Activated CD4-positive, CD25-positive, alpha-beta regulatory T cell (primary cell): ENCODE results near the gene HACD2.

Experiments used
- DNase-seq, 4 experiments: peaks; one replicate each; lab custom pipeline; 2025; lab: John Stamatoyannopoulos, UW

Gene HACD2

DNA sequence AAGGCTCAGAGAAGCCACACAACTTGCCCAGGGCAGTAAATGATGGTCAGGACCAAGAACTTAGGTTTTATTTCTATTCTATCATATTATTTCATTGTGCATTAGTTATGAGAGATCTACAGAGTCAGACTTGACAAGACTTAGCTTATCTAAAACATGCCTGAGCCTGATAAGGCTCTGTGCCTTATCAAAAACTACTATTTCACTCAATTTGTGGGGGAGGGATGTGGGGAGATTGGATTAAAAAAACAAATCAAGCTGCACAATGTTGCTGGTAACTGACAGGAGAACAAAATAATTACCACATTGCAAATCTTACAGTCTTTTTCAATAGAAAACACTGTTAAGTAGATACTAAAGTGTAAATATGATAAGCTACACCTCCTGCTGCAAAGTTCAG, 16.0 kb downstream of the HACD2 start:
- no peak for DNase-seq

DNA sequence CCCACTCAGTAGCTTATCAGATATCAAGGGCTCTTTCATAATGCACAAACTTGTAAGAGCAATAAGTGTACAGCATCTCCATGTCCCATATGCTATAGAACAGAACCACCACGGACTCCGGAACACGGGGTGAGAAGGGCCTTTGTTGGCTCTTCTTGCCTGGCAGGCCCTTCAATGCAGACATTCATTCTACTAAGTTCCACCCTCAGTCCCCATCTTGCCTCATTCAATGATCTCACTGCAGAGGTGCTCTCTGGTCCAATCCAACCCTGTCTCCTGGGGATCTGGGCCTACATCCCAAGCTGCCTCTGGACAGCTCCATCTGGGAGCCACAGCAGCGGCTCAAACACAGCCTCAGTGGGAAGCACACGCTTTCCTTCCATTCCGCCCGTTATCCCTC, 16.8 kb downstream of the HACD2 start:
- DNase-seq, result no peak

DNA sequence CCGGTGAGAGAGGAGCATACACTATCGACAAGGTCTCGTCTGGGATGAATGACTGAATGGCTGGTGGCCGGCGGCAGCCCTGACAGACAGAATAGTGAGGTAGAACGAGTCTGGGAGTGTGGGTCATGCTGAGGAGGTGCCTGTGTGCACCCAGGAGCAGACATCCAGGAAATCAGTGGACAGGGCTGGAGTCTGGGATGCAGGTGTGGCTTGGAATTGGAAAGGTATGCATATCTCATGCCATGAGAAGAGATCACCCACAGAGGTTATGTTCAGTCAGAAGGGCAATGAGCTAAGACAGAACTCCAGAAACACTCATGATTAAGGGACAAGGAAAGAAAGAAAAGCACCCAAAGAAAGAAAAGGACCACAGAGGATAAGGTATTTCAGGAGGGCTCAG, 20.8 kb downstream of the HACD2 start:
- no peak for DNase-seq

- DNase-seq, result no peak
Measured at GRCh38 chr3:123562547-123562946, 22.3 kb downstream of the HACD2 start.

DNA sequence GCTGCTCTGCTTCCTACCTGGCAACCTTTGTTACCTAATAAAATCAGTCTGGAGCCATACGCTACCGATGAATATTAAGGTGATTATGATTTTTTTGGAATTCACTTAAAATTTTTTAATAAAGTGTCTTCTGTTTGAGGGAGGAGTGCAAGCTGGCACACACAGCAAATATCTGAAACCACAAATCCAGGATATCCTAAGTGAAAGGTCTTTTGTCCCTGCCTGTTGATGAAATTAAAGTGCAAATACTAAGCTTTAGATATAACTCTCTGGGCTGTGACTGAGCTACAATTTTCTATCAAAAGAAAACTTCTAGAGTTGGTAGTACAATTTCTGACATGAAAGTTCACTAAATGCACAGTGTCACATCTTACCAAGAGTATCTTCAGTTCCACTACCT, 23.7 kb downstream of the HACD2 start:
- no peak for DNase-seq

- DNase-seq, result no peak
Measured at GRCh38 chr3:123559040-123559861, 25.6 kb downstream of the HACD2 start.

- DNase-seq, result no peak
Measured at GRCh38 chr3:123553536-123553935, 31.3 kb downstream of the HACD2 start.

DNA sequence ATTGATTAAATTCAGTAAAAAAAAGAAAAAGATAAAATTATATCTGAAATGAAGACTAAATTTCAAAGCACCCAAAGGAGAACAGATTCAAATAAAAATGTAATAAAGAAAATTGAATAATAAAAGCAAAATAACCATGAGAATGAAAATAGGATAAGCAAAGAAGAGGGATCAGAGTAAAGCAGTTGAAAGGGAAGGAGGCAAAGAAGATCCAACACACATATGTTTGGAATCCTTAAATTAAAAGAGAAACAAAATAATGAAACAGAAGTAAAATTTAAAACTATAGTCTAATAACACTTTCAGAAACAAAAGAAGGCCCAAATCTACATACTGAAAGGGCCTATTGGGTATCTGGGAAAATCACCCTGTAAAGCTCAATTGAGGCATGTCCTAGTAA, 32.1 kb downstream of the HACD2 start:
- DNase-seq, result no peak

DNA sequence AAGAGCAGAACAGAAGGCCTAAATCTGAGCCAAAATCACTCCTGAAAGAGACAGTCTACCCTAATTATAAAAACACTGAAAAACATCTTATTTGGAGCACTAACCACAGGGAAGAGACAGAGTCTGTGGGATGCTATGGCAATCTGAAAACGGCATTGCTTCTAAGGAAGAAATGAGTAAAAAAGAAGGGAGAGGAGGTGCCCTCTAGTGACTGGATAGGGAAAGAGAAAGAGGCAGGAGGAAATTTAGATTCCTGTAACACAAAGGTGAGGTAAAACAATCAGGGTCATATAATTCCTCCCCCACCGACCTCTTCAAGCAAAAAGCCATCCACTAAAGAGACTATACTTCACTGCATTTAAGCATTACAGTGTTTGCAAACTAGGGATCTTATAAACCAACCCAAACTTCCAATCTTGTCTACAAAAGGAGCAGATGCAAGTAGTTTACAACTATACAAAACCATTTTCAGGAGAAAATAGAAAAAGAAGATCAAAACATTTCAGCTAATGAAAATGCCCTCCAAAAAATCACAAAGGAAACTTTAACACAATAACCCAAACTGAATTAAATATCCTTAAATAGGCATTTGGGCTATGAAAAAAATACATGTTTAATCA, 32.6 kb downstream of the HACD2 start:
- no peak for DNase-seq

GRCh38 chr3:123547881-123548519, 36.9 kb downstream of the HACD2 start:
- DNase-seq, result no peak

GRCh38 chr3:123546133-123546755, 38.6 kb downstream of the HACD2 start:
- DNase-seq, result no peak

DNA sequence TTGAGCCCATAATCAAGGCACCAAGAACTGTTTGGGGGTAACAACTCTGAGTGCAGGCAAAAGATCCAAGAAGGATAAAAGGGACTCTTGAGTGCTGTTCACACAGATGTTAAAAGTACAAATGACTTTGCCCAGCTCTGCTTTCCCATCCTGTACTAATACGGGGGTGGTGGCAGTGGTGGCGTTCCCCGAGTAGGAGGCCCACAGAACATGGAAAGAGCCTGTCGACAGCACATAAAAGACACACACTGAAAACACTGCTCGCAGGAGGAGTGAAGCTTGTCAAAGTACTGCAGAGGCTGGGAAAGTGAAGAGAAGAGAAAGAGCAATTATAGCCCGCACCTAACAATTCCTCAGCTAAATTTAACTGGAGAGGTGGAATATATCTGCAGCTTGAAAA, 40.9 kb downstream of the HACD2 start:
- DNase-seq, result no peak

DNA sequence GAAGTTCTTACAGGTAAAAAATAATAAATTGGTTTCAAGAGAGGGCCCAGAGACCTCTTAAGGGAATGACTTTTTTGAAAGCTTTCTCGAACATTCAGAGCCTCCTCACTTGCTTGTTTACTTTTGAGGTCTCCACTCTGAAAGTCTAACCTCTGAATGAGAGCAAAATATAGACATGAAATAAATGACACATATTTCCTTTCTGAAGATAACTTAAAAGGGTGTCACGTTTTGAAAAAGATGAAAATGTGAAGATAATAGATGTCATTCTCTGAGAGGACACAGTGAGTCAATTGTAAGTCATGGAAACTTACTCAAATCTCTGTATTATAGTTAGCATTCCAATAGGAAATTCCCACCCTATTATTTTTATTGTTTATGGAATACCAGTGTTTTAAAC, 44.6 kb downstream of the HACD2 start:
- DNase-seq, result no peak

DNA sequence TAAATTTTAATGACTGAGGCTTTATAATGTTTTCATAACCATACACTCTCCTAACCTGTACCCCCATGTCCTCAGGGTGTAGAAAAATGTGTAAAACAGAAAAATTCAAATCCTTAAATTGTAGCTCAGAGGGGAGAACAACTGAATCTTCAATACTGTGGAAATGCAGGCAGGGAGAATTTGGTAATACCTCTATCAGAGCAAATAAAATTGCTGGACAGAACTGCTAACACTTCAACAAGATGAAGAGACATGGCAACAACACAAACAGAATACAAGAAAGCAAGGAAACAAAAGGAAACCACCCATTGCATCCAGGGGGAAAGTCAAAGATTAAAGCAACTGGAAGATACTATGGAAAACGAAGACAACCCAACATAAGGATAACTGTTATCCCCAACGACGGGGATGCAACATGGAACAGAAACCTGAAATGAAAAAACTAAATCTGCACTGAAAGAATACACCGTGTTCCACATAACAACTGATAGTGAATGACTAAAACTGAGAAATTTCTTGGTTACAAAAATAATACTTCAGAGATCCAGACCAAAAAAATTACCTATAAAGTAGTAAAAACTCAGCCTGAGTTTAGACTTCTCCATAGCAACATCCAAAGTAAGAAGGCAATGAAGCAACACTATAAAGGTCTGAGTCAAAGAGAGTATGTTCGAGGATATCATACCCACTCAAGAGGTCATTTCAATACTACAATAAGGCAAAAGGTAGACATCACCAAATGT, 48.5 kb downstream of the HACD2 start:
- DNase-seq, result no peak

DNA sequence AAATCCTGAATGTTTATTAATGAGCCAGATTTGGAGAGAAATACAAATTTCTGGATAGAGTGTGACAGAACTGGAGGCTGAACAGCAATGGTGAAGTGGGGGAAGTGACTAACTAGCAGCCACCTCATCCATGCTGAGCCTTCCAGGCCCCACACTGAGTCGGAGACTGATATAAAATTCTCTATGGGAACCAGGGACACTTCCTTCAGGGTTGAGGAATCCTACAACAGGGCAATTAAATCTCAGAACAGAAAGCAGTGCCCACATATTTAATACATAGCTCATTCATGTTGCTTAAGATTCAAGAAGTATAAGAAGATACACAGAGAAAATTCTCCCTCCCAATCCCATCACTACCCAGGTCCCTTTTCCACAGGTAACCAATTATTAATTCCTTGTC, 49.3 kb downstream of the HACD2 start:
- DNase-seq, result no peak

DNA sequence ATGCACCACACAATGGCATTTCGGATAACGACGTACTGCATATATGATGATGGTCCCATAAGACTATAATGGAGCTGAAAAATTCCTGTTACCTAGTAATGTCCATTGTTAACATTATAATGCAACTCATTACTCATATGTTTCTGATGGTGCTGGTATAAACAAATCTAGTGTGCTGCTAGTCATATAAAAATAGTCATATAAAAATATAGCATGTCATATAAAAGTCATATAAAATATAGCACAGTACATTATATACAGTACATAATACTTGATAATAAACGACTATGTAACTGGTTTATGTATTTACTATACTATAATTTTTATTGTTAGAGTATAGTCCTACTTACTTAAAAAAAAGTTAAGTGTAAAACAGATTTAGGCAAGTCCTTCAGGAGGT, 50.6 kb downstream of the HACD2 start:
- no peak for DNase-seq

DNA sequence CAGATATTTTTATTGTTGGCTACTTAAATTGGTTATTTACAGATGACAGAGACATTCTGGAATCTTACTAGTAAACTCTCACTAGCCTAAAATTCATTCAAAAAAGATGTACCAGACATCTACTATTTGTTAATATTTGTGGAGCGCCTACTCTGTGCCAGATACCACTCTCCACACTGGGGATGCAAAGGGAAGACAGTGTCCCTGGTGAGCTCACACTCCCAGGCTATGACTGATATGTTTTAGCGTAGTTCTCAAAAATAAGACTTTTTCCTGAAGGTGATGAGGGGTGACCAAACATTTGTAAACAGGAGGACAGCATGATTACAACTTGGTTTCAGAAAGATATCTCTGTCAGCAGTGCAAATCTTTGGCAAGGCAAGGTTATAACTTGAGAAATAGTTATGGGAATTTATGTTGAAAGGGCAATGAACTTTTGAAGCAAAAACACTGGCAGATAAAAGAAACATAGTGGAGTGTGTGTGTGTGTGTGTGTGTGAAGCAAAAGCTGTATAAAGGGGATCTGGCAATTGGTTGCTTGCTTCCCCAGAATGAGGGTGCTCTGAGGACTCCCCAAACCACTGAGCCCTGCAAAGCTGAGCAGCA, 51.2 kb downstream of the HACD2 start:
- no peak for DNase-seq

DNA sequence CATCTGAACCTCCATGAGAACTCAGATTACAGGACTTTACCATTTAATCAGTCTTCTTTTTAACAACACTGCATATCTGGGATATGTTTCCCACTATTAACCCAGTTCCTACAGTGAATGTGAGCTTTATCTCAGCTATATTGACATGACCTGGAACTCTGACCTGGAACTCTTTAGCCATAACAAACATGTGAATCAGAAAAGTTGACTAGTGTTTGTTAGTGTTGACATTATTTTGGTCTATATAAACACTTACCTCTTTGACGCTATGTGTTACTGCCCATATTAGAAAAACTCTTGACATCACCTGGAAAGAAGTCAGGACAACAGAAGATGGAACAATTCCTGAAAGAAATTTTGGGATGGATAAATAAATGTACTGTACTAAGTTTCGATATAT, 56.7 kb downstream of the HACD2 start:
- DNase-seq, result no peak

GRCh38 chr3:123527046-123527445, 57.8 kb downstream of the HACD2 start:
- DNase-seq, result no peak

DNA sequence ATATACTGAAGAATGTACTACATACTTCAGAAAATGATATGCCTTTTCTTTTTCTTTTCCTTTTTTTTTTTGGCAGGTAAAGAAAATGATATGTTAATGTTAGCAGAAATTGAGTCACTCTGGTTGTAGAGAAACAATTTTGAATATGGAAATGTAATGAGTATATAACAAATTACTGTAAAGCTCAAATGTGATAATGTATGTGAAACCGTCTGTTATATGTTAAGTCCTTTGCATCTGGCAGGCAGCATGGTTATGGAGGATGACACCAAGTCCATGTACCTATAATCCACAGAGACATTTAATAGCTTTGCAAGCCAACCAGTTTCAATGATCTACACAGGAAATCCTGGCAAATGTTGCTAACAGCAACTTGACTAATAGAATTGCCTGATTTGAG, 58.4 kb downstream of the HACD2 start:
- DNase-seq, result no peak

GRCh38 chr3:123525433-123525832, 59.4 kb downstream of the HACD2 start:
- no peak for DNase-seq

DNA sequence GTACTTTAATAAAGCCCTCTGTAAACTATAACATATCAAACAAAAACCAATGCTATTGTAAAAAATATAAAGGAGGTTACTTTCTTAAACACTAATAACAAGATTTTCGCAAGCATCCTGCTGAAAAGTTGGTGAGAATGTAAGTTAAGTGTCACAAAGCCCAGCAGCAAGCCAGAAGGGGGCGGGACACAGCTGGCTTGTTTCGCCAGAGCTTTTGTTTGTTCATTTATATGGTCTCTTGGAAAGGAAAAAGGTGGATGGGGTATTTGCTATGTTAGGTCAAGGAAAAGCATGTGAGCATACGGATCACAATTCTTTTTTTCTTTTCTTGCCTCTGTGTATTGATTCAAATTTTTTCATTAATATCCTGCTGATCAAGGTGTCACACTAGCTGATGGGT, 59.9 kb downstream of the HACD2 start:
- DNase-seq, result no peak
